SK-N-SH treated with all-trans-retinoic acid at 6 μM for 48 hours (cell line): ENCODE results near the gene HSD17B14.

ENCODE experiments used
- ATAC-seq: fragments of 200-7000 bp; cut with Tn5 transposase; 3 replicates; pipeline ENCODE4 v1.9.1; 2020; ENCODE audit warnings: mild to moderate bottlenecking, moderate library complexity
- ARNTL ChIP-seq: fragments of 450-650 bp; formaldehyde crosslinking; IDR thresholded peaks from 2 replicates; pipeline ENCODE4 v1.5.0; 2020; ENCODE audit warnings: low read depth, mild to moderate bottlenecking, moderate library complexity, borderline replicate concordance
- BACH2 ChIP-seq: fragments of 250-450 bp; sonication (Bioruptor Pico); IDR thresholded peaks from 2 replicates; pipeline ENCODE4 v1.9.0; 2021; ENCODE audit warnings: mild to moderate bottlenecking, borderline replicate concordance
- CSDC2 ChIP-seq: fragments of 250-450 bp; sonication (Bioruptor Pico); IDR thresholded peaks from 2 replicates; pipeline ENCODE4 v1.5.0; 2020; ENCODE audit warnings: mild to moderate bottlenecking, moderate library complexity
- ESRRG ChIP-seq: fragments of 250-450 bp; sonication (Bioruptor Pico); IDR thresholded peaks from 2 replicates; pipeline ENCODE4 v1.6.1; 2021; ENCODE audit warnings: mild to moderate bottlenecking
- GLIS3 ChIP-seq: fragments of 250-450 bp; sonication (Bioruptor Pico); IDR thresholded peaks from 2 replicates; pipeline ENCODE4 v1.5.0; 2020; ENCODE audit warnings: mild to moderate bottlenecking, moderate library complexity
- OSR1 ChIP-seq: fragments of 250-450 bp; sonication (Bioruptor Pico); IDR thresholded peaks from 2 replicates; pipeline ENCODE4 v1.8.0; 2022; ENCODE audit warnings: moderate library complexity, mild to moderate bottlenecking, inconsistent platforms
- RARB ChIP-seq: fragments of 250-450 bp; sonication (Bioruptor Pico); IDR thresholded peaks from 2 replicates; pipeline ENCODE4 v1.8.0; 2021; ENCODE audit warnings: mild to moderate bottlenecking, moderate library complexity
- TCF4 ChIP-seq: fragments of 250-450 bp; sonication (Bioruptor Pico); IDR thresholded peaks from 2 replicates; pipeline ENCODE4 v1.8.0; 2021; ENCODE audit warnings: mild to moderate bottlenecking, moderate library complexity, borderline replicate concordance
- TOX ChIP-seq: fragments of 250-450 bp; sonication (Bioruptor Pico); IDR thresholded peaks from 2 replicates; pipeline ENCODE4 v1.8.0; 2021; ENCODE audit warnings: mild to moderate bottlenecking, moderate library complexity, borderline replicate concordance
- TSHZ2 ChIP-seq: fragments of 250-450 bp; sonication (Bioruptor Pico); IDR thresholded peaks from 2 replicates; pipeline ENCODE4 v1.5.0; 2020; ENCODE audit warnings: mild to moderate bottlenecking, moderate library complexity
- ZC3H10 ChIP-seq: fragments of 250-450 bp; sonication (Bioruptor Pico); IDR thresholded peaks from 2 replicates; pipeline ENCODE4 v1.5.1; 2021; ENCODE audit warnings: mild to moderate bottlenecking, moderate library complexity
- ZFP3 ChIP-seq: fragments of 250-450 bp; sonication (Bioruptor Pico); IDR thresholded peaks from 2 replicates; pipeline ENCODE4 v1.5.0; 2020; ENCODE audit warnings: mild to moderate bottlenecking, moderate library complexity
- ZFP30 ChIP-seq: fragments of 450-650 bp; formaldehyde crosslinking; IDR thresholded peaks from 2 replicates; pipeline ENCODE4 v1.5.0; 2022; ENCODE audit warnings: mild to moderate bottlenecking, moderate library complexity
- ZNF70 ChIP-seq: fragments of 450-650 bp; formaldehyde crosslinking; IDR thresholded peaks from 2 replicates; pipeline ENCODE4 v1.5.0; 2020; ENCODE audit warnings: mild to moderate bottlenecking, moderate library complexity
- ZNF8 ChIP-seq: fragments of 450-650 bp; formaldehyde crosslinking; IDR thresholded peaks from 2 replicates; pipeline ENCODE4 v1.5.0; 2020; ENCODE audit warnings: mild to moderate bottlenecking, moderate library complexity
- TF ChIP-seq, protein P1 (sequence below): fragments of 250-450 bp; sonication (Bioruptor Pico); IDR thresholded peaks from 2 replicates; pipeline ENCODE4 v1.5.1; 2020; ENCODE audit warnings: low read depth, mild to moderate bottlenecking, moderate library complexity
- TF ChIP-seq, protein P2 (sequence below): fragments of 250-450 bp; sonication (Bioruptor Pico); IDR thresholded peaks from 2 replicates; pipeline ENCODE4 v1.5.1; 2021; ENCODE audit warnings: mild to moderate bottlenecking, moderate library complexity
- TF ChIP-seq, protein P3 (sequence below): fragments of 250-450 bp; sonication (Bioruptor Pico); IDR thresholded peaks from 2 replicates; pipeline ENCODE4 v1.8.0; 2021; ENCODE audit warnings: low read depth, mild to moderate bottlenecking, moderate library complexity, borderline replicate concordance

HSD17B14 gene

DNA sequence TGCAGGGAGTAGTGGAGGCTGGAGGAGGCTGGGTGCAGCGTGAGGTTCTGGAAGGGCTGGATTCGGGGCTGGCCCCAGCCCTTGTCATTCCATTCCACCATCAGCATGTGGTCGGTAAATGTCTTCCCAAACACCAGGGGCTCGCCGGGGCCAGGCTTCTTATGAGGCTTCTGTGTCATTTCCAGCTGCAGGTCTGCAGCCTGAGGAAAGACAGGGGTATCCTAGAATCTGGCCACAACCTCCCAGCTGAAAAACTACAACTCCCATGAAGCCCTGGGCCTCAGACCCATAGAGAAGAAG is 29.8 kb downstream of the HSD17B14 start:
- ATAC-seq, result no peak; the same call in 2 of the 3 replicates
- TF ChIP-seq ZFP30 (CRISPR knock-in tag) (no peak), TSHZ2 (CRISPR knock-in tag) (no peak), TOX (CRISPR knock-in tag) (no peak), TCF4 (CRISPR knock-in tag) (no peak), ESRRG (CRISPR knock-in tag) (no peak), GLIS3 (CRISPR knock-in tag) (no peak), ZFP3 (CRISPR knock-in tag) (no peak)
- TF ChIP-seq, protein P1, sequence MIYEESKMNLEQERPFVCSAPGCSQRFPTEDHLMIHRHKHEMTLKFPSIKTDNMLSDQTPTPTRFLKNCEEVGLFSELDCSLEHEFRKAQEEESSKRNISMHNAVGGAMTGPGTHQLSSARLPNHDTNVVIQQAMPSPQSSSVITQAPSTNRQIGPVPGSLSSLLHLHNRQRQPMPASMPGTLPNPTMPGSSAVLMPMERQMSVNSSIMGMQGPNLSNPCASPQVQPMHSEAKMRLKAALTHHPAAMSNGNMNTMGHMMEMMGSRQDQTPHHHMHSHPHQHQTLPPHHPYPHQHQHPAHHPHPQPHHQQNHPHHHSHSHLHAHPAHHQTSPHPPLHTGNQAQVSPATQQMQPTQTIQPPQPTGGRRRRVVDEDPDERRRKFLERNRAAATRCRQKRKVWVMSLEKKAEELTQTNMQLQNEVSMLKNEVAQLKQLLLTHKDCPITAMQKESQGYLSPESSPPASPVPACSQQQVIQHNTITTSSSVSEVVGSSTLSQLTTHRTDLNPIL (CRISPR knock-in tag), result no peak
- TF ChIP-seq, protein P2, sequence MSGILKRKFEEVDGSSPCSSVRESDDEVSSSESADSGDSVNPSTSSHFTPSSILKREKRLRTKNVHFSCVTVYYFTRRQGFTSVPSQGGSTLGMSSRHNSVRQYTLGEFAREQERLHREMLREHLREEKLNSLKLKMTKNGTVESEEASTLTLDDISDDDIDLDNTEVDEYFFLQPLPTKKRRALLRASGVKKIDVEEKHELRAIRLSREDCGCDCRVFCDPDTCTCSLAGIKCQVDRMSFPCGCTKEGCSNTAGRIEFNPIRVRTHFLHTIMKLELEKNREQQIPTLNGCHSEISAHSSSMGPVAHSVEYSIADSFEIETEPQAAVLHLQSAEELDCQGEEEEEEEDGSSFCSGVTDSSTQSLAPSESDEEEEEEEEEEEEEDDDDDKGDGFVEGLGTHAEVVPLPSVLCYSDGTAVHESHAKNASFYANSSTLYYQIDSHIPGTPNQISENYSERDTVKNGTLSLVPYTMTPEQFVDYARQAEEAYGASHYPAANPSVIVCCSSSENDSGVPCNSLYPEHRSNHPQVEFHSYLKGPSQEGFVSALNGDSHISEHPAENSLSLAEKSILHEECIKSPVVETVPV, result no peak
- TF ChIP-seq, protein P3, sequence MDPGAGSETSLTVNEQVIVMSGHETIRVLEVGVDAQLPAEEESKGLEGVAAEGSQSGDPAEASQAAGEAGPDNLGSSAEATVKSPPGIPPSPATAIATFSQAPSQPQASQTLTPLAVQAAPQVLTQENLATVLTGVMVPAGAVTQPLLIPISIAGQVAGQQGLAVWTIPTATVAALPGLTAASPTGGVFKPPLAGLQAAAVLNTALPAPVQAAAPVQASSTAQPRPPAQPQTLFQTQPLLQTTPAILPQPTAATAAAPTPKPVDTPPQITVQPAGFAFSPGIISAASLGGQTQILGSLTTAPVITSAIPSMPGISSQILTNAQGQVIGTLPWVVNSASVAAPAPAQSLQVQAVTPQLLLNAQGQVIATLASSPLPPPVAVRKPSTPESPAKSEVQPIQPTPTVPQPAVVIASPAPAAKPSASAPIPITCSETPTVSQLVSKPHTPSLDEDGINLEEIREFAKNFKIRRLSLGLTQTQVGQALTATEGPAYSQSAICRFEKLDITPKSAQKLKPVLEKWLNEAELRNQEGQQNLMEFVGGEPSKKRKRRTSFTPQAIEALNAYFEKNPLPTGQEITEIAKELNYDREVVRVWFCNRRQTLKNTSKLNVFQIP (CRISPR knock-in tag), result no peak

GRCh38 chr19:48805452-48805851 is 30.8 kb downstream of the HSD17B14 start:
- no peak for TF ChIP-seq TOX (CRISPR knock-in tag)
- TF ChIP-seq TSHZ2 (CRISPR knock-in tag), result no peak
- ATAC-seq, result no peak

DNA sequence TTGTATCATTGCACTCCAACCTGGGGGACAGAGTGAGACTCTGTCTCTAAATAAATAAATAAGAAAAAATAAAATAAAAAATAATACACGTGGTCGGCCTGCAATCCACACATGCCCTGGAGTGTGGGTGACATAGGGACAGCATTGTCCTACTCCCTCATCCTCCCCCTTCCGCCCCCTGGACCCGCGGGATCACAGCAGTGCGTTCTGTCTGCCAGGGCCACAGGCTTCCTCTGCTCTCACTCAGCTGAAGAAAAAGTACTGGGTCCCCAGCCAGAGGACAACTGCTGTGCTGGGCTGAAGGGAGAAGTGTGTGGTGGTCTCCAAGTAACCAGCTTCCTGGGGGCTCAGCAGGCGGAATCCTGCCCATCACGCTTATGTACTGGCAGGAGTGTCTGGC is 31.8 kb downstream of the HSD17B14 start:
- no peak for ATAC-seq
- no peak for TF ChIP-seq TCF4 (CRISPR knock-in tag)
- no peak for TF ChIP-seq ZNF70 (CRISPR knock-in tag)
- TF ChIP-seq CSDC2 (CRISPR knock-in tag), result no peak
- TF ChIP-seq ARNTL, result no peak
- TF ChIP-seq, protein P2, result no peak
- no peak for TF ChIP-seq ZC3H10 (CRISPR knock-in tag)
- no peak for TF ChIP-seq TSHZ2 (CRISPR knock-in tag)
- TF ChIP-seq OSR1 (CRISPR knock-in tag), result no peak
- no peak for TF ChIP-seq ZFP30 (CRISPR knock-in tag)
- no peak for TF ChIP-seq BACH2
- TF ChIP-seq ESRRG (CRISPR knock-in tag), result no peak
- TF ChIP-seq, protein P3 (CRISPR knock-in tag), result no peak
- no peak for TF ChIP-seq ZNF8 (CRISPR knock-in tag)
- TF ChIP-seq RARB (CRISPR knock-in tag), result no peak
